SK-N-SH (cell line): ENCODE measurements around the gene MID1.

Source experiments
- CTCF ChIP-seq: fragments of 200-600 bp; sonication (generic); IDR thresholded peaks from 2 replicates; pipeline ENCODE4 v1.6.1; 2017; ENCODE audit warnings: antibody characterized with exemption, mild to moderate bottlenecking, moderate library complexity
- EZH2phosphoT487 ChIP-seq: fragments of 200-600 bp; sonication (generic); IDR thresholded peaks from 2 replicates; pipeline ENCODE4 v1.6.1; 2017; ENCODE audit warnings: low read depth, mixed run types, mild to moderate bottlenecking, antibody characterized with exemption, moderate library complexity, borderline replicate concordance
- FOXM1 ChIP-seq: IDR thresholded peaks from 2 replicates; pipeline ENCODE4 v1.4.0; 2012; ENCODE audit warnings: low read depth, mild to moderate bottlenecking
- GABPA ChIP-seq: IDR thresholded peaks from 2 replicates; pipeline ENCODE4 v1.4.0; 2012; ENCODE audit warnings: low read depth, mild to moderate bottlenecking
- JUND ChIP-seq: IDR thresholded peaks from 2 replicates; pipeline ENCODE4 v1.4.0; 2012
- RAD21 ChIP-seq: IDR thresholded peaks from 2 replicates; pipeline ENCODE4 v1.6.1; 2012; ENCODE audit warnings: mild to moderate bottlenecking, low read length
- RCOR1 ChIP-seq: fragments of 150-350 bp; IDR thresholded peaks from 2 replicates; pipeline ENCODE4 v1.6.1; 2017; ENCODE audit warnings: antibody characterized with exemption, low read length
- RXRA ChIP-seq: IDR thresholded peaks from 2 replicates; pipeline ENCODE4 v1.4.0; 2012; ENCODE audit warnings: low read depth, mild to moderate bottlenecking, borderline replicate concordance
- TF ChIP-seq, protein P1 (sequence below): IDR thresholded peaks from 2 replicates; pipeline ENCODE4 v1.6.1; 2012; ENCODE audit warnings: mild to moderate bottlenecking, low read depth, low read length, moderate library complexity

DNA sequence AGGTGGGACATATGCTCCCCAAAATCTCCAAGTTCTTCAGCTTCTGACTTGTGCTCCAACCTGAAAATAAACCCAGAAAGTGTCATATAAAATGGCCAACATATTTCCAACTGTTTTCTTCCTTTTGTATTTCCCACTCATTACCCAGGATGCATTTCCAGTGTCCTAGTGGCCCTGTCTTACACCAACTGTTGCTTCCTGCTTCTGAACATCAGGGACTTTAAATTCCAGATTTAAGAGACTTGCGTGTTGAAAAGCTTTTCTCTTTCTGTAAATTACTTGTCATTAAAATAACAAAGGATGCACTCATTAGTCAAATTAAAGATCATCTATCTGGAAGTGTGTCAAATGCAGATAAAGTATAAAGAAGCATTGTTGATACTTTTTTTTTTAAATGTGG lies 19.9 kb downstream of the MID1 start:
- no peak for TF ChIP-seq JUND
- TF ChIP-seq RXRA: no peak
- TF ChIP-seq RCOR1: no peak
- TF ChIP-seq CTCF: no peak
- TF ChIP-seq GABPA: no peak
- no peak for TF ChIP-seq RAD21
- TF ChIP-seq, protein P1, sequence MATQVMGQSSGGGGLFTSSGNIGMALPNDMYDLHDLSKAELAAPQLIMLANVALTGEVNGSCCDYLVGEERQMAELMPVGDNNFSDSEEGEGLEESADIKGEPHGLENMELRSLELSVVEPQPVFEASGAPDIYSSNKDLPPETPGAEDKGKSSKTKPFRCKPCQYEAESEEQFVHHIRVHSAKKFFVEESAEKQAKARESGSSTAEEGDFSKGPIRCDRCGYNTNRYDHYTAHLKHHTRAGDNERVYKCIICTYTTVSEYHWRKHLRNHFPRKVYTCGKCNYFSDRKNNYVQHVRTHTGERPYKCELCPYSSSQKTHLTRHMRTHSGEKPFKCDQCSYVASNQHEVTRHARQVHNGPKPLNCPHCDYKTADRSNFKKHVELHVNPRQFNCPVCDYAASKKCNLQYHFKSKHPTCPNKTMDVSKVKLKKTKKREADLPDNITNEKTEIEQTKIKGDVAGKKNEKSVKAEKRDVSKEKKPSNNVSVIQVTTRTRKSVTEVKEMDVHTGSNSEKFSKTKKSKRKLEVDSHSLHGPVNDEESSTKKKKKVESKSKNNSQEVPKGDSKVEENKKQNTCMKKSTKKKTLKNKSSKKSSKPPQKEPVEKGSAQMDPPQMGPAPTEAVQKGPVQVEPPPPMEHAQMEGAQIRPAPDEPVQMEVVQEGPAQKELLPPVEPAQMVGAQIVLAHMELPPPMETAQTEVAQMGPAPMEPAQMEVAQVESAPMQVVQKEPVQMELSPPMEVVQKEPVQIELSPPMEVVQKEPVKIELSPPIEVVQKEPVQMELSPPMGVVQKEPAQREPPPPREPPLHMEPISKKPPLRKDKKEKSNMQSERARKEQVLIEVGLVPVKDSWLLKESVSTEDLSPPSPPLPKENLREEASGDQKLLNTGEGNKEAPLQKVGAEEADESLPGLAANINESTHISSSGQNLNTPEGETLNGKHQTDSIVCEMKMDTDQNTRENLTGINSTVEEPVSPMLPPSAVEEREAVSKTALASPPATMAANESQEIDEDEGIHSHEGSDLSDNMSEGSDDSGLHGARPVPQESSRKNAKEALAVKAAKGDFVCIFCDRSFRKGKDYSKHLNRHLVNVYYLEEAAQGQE: no peak
- TF ChIP-seq FOXM1: no peak
- no peak for TF ChIP-seq EZH2phosphoT487
